Activated CD4-positive, alpha-beta T cell treated with anti-CD3 and anti-CD28 coated beads, Interleukin-2, amount 50 U/mL, for 48 hours (primary cell): ENCODE results near the gene PPDPF.
"Not testable (repeated sequence)": the region's sequence is repeated elsewhere in the genome, so short reads cannot be mapped to it uniquely, and the experiment has no call there.

Source experiments
- DNase-seq, 2 experiments: peaks; one replicate each; pipeline ENCODE4 v3.0.0-alpha.2; 2020

PPDPF gene

DNA sequence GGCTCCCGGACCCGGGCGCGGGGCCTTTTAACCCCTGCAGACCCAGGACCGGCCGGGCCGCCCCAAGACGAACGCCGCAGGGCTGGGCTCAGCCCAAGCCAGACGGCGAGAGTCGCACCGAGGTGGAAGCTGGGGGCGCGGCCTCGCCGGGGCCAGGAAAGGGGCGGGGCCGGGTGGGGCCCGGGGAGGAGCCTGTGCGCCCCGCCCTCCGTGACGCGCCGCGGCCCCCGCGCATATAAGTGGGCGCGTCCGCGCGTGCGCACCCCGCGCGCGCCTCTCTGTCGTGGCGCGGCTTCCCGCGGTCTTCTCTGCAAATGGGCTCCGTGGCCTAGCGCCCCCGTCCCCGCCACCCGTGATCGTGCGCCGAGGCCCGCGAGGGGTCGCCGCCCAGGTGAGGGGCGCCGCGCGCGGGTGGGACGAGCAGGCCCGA lies at the start of gene PPDPF:
PPDPF (plus strand) TSS at position 262 of the 430 bp plus-strand sequence. CDS start 544 bp downstream, outside the sequence.
- DNase-seq, result peak; percentile 78 to 79

GRCh38 chr20:63471002-63471716 lies 49.4 kb upstream of the PPDPF start:
- DNase-seq, result no peak

DNA sequence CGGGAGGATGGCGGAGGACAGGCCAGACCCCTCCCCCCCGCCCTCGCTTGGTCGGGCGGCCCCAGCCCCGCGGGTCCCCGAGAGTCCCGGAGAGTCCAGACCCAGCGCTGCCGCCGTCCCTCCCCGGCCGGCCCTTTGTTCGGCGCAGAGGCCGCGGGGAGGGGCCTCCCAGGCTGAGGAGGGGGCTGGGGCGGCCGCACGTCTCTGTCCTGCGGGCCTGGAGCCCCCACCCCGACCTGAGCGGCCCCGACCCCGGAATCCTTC lies 48.9 kb upstream of the PPDPF start:
- DNase-seq, result no peak

DNA sequence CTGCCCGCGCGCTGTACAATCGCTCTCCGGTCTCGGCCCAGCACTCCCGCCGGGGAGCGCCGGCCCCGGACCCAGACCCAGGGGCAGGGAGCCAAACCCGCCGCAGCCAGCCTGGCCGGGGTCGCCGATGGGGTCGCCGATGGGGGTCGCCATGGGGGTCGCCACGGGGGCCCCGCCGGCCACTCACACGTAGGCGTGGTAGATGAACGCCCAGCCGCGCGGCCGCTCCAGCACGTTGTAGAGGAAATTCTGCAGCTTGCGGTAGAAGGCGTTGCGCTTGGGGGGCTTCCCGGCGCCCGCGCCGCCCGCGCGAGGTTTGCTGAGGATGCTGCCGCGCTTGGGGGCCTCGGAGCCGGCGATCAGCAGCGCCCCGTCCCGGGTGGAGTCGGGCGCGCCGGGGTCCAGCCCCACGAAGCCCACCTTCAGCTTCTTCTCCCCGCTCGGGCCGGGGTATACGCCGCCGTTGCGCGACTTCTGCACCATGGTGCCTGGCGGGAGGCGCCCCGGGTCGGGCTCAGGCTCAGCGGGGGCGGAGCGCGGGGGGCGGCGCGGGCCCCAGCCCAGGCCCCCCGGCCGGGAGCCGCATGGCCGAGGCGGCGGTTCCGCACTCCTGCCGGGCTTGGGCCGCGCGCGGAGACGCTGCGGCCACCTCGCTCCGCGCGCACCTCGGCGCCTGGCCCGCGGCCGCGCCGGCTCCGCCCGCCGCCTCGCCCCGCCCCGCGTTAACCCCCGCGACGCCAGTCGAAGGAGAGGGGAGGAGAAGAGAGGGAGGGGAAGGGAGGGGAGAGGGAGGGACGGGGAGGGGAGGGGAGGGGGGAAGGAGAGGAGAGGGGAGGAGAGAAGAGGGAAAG lies 48.4 kb upstream of the PPDPF start, which contains the start of gene KCNQ2:
KCNQ2 (minus strand) TSS at position 675 of the 851 bp plus-strand sequence; CDS start at position 483, 192 bp downstream.
- no peak for DNase-seq

- no peak for DNase-seq
Measured at GRCh38 chr20:63472862-63473390, 47.6 kb upstream of the PPDPF start.

GRCh38 chr20:63473555-63474449 lies 46.8 kb upstream of the PPDPF start:
- DNase-seq, result no peak

DNA sequence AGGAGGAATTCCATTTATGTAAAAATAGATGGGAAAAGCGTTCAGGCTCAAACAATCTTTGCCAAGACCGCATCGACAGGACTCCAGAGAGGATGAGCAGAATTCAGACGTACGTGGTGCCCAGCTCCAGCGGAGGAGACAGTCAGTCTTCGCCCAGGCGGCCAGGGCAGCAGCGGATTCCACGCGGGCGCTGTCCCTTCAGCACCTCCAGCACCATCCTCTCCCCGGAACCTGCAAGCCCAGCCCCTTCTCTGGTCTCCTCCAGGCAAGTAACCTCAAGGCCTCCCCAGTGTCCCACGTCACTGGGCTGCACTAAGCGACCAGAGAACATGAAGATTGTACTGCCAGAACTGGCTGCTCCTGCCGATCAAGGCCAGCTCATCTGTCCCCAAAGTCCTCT lies 45.4 kb upstream of the PPDPF start:
- no peak for DNase-seq

GRCh38 chr20:63477061-63477616 lies 43.4 kb upstream of the PPDPF start:
- no peak for DNase-seq

DNA sequence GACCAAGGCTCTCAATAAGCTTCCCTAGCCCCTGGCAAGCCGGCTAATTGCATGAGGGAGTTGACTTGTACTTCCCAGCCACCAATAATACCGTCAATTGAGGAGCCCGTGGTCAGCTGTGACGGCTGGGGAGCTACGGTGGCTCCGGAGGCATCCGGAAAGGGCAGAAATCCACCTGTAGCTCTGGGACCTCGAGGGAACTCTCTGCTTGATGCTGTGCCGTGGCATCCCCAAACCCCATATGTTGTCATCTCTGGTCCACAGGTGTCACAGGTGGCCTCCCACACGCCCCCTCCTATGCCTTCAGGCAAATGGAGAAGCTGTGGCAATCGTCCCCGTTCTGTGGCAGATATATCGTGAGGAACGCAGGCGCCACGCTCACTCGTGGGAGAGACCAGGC lies 42.6 kb upstream of the PPDPF start:
- no peak for DNase-seq

DNA sequence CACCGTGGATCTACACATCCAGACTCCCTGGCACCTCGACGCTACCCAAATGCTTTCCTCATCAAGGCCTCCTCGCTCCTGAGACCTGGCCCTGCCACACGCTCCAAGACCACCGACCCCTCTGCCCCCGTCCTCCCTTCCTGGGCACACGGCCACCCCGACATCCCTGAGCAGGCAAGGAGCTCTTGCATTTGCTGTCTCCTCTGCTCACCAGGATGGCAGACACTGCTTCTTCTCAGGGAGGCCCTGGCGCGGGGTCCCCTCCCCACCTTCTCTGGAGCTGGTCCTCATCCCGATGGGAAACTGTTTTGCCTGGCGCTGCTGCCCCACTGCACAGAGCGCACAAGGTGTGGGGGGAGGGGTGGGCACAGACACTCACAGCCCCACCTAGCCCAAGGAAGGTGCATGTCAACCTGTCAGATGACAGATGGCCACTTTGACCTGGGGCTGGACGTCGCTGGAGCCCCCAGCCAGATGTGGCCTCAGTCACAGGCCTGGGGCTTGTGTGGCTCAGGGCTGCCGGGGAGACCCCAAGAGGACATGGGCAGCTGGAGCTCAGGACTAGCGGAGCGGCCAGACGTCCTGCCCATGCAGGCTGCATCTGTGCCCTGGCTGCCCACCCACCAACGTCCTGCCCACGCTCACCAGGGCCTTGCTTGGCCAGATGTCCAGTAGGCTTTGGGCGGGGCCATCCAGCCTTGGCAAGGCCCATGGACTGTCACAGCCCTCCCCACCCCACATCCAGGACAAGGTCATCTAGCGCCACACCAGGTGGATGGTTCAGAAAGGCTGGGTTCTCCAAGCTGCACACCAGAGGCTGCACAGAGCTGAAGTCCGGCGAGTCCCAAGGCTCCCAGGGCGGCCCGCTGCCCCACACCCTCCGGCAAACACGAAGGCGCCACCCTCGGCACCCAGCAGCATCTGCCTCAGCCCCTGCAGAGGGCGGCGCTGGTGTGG lies 41.9 kb upstream of the PPDPF start:
- DNase-seq, result no peak

DNA sequence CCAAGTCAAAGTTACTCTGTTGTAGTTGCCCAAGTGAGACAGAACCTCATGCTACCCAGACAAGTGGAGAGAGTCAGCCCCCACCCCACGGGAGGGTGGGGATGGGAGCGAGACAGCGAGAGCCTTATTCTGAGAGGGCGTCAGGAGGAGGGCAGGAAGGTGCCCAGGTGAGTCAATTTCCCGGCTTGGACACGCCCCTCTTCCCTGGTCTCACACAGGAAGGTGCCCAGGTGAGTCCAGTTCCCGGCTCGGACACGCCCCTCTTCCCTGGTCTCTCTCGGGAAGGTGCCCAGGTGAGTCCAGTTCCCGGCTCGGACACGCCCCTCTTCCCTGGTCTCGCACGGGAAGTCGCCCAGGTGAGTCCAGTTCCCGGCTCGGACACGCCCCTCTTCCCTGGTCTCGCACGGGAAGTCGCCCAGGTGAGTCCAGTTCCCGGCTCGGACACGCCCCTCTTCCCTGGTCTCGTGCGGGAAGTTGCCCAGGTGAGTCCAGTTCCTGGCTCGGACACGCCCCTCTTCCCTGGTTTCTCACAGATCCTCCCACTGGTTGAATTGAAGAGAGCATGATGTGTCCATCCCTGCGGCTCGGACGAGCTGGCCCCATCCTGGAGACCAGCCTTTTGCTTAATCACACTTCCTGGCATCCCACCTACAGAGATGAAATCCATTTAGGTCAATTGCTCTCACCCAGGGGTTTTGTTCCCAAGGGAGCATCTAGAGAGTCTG lies 40.7 kb upstream of the PPDPF start:
- DNase-seq, result not testable (repeated sequence)

- DNase-seq, result no peak
Measured at GRCh38 chr20:63481503-63481902, 39.1 kb upstream of the PPDPF start.

GRCh38 chr20:63482021-63482587 lies 38.5 kb upstream of the PPDPF start:
- DNase-seq, result no peak

DNA sequence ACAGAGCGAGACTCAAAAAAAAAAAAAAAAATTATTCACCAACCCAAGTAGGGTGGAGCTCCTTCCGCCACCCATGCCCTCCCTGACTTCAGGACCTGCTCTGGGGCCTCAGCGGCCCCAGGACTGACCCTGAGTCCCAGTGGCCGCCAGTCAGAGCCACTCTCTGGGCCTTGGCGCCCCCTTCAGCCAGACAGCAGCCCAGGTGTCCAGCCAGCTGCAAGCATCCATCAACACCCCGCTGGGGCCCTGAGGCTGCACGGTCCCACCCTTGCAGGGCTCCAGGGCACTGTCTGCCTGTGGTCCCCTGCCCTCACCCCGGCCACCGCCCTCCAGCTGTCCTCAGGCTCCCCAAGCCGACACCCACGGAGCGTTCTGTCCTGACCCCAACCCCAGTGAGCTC lies 36.7 kb upstream of the PPDPF start:
- DNase-seq, result no peak

GRCh38 chr20:63484236-63484635 lies 36.3 kb upstream of the PPDPF start:
- no peak for DNase-seq

DNA sequence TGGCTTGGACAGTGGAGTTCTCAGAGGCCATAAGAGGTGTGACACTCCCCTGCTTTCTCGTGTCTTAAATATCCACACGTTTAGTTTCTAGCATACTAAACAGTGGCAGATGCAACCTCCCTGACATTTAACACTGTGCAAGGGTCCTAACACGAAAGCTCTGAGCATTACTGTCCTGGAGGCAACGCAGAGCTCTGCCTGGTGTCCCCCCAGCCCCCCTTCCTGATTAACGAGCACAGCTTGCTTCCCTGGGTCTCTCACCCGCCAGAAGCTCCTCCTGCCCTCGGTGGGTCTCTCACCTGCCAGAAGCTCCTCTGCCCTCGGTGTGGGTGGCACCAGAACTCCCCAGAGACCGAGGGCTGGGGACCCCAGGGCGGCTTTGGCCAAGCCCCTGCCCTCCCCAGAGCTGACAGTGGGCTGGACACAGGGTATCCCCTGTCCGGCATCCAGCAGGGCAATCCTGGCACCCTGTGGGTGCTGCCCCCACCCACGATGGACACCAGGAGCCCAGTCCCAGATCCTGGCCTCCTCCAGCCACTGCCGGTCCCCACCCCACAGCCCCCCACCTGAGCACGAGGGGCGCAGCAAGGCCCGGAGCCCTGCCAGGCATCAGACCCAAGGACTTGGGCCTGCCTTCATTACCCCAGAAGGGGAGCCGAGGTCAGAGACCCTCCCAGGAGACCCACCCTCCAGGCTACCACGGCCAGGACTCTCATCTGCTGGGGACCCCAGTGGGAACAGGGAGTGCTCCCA lies 35.7 kb upstream of the PPDPF start:
- no peak for DNase-seq

DNA sequence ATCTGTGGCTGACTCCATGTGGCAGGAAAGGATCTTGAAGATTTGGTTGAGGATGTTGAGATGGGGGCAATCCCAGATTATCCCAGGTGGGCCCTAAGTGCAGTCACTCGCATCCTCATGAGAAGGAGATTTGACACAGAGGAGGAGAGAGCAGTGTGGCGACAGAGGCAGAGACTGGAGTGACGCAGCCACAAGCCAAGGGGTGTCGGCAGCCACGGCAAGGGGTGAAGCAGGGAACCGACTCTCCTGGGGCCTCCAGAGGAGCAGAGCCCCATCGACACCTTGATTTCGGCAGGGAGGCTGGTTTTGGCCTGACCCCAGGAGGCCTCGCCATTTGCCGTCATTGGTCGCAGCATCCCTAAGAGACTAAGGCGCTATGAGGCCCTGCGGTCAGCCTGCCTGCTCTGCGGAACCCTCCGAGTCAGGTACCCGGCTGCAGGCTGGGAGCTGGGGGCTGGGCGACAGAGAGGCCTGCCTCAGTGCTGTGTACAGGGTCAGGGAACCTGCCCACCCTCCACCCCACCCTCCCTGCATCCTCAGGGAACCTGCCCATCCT lies 34.2 kb upstream of the PPDPF start:
- DNase-seq, result no peak

DNA sequence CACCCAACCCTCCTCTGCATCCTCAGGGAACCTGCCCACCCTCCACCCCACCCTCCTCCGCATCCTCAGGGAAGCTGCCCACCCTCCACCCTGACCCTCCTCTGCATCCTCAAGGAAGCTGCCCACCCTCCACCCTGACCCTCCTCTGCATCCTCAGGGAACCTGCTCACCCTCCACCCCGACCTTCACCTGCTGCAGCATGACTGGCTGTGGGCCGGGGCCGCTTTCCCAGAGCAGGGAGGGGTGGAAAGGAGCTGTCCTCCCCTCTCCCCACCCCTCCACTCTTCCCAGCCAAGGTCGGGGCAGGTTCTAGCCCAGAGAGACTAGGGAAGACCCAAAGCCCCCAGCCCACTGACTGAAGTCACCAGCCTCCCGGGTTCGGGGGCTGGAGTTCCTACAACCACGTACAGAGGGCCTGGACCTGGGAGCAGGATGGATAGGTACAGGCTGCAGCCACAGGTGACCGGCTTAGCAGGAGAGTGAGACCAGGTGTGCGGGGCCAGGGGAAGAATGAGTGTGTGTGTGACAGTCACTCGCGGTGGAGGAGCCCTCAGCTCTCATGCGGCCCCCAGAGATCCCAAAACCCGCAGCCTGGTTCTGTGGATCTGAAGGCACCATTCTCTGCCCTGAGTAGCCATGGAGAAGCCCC lies 33.3 kb upstream of the PPDPF start:
- no peak for DNase-seq

DNA sequence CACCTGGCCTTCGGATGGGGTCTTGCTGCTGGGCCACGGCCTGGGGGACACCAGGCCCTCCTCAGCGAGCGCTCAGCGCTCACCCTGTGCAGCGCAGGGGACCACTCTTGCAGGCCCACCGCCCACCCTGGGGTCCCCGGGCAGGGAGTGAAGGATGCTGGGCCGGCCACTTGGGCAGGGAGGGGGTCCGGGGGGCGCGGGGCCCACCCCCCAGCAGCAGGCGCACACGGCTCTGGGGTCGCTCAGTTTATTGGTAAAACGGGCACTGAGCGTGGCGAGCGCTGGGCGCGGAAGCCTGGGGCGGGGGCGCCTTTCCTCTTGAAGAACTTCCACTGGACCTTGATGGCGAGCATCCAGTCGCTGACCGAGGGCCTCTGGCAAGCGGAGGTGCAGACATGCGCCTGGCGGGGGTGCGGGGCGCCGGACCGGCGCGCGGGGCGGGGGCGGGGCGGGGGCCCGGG lies 32.8 kb upstream of the PPDPF start:
- DNase-seq, result no peak
